Loucy (cell line): ENCODE measurements around the gene GTF2F2.

ENCODE experiments used
- H2AFZ ChIP-seq: fragments of 200-600 bp; sonication (generic); 2 replicates; pipeline ENCODE4 v1.6.0; 2016; ENCODE audit warnings: antibody characterized with exemption, mild to moderate bottlenecking, low read length, moderate library complexity
- H3F3A ChIP-seq: fragments of 200-600 bp; 2 replicates; pipeline ENCODE4 v1.6.0; 2016; ENCODE audit warnings: antibody characterized with exemption, low read depth, mild to moderate bottlenecking
- H3K27me3 ChIP-seq: fragments of 200-600 bp; sonication (generic); 2 replicates; pipeline ENCODE4 v1.6.1; 2014; ENCODE audit warnings: low read length, mild to moderate bottlenecking; ENCODE audit not compliant: insufficient read depth, poor library complexity, severe bottlenecking
- H3K36me3 ChIP-seq: fragments of 200-600 bp; sonication (generic); 2 replicates; pipeline ENCODE4 v1.6.1; 2016; ENCODE audit warnings: low read length; ENCODE audit not compliant: insufficient read depth
- H3K4me1 ChIP-seq: fragments of 200-600 bp; sonication (generic); 2 replicates; pipeline ENCODE4 v1.5.1; 2014; ENCODE audit warnings: low read length, mild to moderate bottlenecking; ENCODE audit not compliant: insufficient read depth, poor library complexity, severe bottlenecking
- H3K4me2 ChIP-seq: fragments of 200-600 bp; sonication (generic); 2 replicates; pipeline ENCODE4 v1.6.0; 2014; ENCODE audit warnings: antibody characterized with exemption, low read length, low read depth, mild to moderate bottlenecking; ENCODE audit not compliant: poor library complexity, severe bottlenecking
- H3K4me3 ChIP-seq: fragments of 200-600 bp; sonication (generic); 2 replicates; pipeline ENCODE4 v1.5.1; 2014; ENCODE audit warnings: low read length, mild to moderate bottlenecking, mixed read lengths; ENCODE audit not compliant: poor library complexity, severe bottlenecking
- H3K79me2 ChIP-seq: fragments of 200-600 bp; sonication (generic); 2 replicates; pipeline ENCODE4 v1.6.1; 2014; ENCODE audit warnings: low read length; ENCODE audit not compliant: insufficient read depth
- H3K9ac ChIP-seq: fragments of 200-600 bp; sonication (generic); 2 replicates; pipeline ENCODE4 v1.6.0; 2014; ENCODE audit warnings: mild to moderate bottlenecking, low read depth, low read length, moderate library complexity; ENCODE audit not compliant: poor library complexity, severe bottlenecking
- H3K9me2 ChIP-seq: fragments of 200-600 bp; sonication (generic); replicated peaks from 2 replicates; pipeline ENCODE4 v1.6.1; 2016; ENCODE audit warnings: low read depth, low read length, mixed read lengths
- H3K9me3 ChIP-seq: fragments of 200-600 bp; sonication (generic); 2 replicates; pipeline ENCODE4 v1.6.1; 2014; ENCODE audit warnings: mild to moderate bottlenecking, antibody characterized with exemption, low read length, low read depth; ENCODE audit not compliant: insufficient read depth
- H4K20me1 ChIP-seq: fragments of 200-600 bp; sonication (generic); 2 replicates; pipeline ENCODE4 v1.6.0; 2014; ENCODE audit warnings: antibody characterized with exemption, low read length, mild to moderate bottlenecking; ENCODE audit not compliant: insufficient read depth, poor library complexity, severe bottlenecking
- EZH2phosphoT487 ChIP-seq: fragments of 200-600 bp; IDR thresholded peaks from 2 replicates; pipeline ENCODE4 v1.6.1; 2018; ENCODE audit warnings: antibody characterized with exemption, mild to moderate bottlenecking, moderate library complexity, borderline replicate concordance
- TF ChIP-seq, protein P1 (sequence below): fragments of 200-600 bp; sonication (generic); conservative IDR thresholded peaks from 2 replicates; pipeline ENCODE4 v1.5.1; 2014; ENCODE audit warnings: mild to moderate bottlenecking, antibody characterized with exemption, low read length

GTF2F2 gene

DNA sequence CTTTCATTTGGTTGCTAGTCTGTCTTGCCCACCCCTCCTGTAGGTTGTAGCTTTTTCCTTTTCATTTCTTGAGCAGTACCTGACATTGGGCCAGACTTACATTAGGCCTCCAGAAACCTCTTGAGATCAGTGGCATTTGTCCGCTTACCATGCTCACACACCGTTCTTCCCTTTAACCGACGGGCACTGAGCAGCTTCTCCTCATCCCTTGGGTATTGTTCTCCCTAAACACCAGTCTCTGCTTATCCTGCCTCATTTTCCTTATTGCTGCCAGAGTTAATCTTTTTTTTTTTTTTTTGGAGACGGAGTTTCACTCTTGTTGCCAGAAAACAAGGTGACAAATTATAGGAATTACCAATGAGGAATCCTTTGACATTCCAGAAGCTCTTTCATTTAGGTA, 107.7 kb downstream of the GTF2F2 start:
- no peaks in the 10 kb centered on the region for H3K27me3 ChIP-seq
- H3K9ac ChIP-seq = no peak overlapping the region
- H3K9me2 ChIP-seq = no peaks in the 10 kb centered on the region
- H3K36me3 ChIP-seq = 0 out of 2 replicates have a peak, but pooled peaks cover 5% of the 10 kb centered on the region
- H2AFZ ChIP-seq = no peak overlapping the region
- no peak overlapping the region for H3K4me2 ChIP-seq
- no peaks in the 10 kb centered on the region for H3K9me3 ChIP-seq
- TF ChIP-seq EZH2phosphoT487 = no peak
- TF ChIP-seq, protein P1, sequence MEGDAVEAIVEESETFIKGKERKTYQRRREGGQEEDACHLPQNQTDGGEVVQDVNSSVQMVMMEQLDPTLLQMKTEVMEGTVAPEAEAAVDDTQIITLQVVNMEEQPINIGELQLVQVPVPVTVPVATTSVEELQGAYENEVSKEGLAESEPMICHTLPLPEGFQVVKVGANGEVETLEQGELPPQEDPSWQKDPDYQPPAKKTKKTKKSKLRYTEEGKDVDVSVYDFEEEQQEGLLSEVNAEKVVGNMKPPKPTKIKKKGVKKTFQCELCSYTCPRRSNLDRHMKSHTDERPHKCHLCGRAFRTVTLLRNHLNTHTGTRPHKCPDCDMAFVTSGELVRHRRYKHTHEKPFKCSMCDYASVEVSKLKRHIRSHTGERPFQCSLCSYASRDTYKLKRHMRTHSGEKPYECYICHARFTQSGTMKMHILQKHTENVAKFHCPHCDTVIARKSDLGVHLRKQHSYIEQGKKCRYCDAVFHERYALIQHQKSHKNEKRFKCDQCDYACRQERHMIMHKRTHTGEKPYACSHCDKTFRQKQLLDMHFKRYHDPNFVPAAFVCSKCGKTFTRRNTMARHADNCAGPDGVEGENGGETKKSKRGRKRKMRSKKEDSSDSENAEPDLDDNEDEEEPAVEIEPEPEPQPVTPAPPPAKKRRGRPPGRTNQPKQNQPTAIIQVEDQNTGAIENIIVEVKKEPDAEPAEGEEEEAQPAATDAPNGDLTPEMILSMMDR = no peak
- no peaks in the 10 kb centered on the region for H4K20me1 ChIP-seq
- no peak overlapping the region for H3K4me3 ChIP-seq
- H3K4me1 ChIP-seq = no peaks in the 10 kb centered on the region
- no peaks in the 10 kb centered on the region for H3F3A ChIP-seq
- no peaks in the 10 kb centered on the region for H3K79me2 ChIP-seq

DNA sequence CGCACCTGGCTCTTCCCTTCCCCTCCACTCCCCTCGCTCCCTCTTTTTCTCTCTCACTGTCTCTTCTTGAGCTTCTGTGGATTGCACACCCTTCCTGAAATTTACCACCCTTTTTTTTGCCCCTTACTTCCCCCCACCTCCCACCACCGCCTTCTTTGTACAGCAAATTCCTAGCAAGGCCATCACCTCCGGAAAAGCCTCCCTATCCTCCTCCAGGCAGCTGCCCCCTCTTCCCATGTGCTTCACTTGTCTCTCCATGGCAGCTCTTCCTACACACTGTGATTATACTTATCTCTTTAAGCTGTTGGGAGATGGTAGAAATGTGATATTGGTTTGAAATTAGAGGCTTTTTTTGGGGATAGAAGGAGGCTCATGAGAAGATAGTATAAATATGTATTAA, 108.9 kb downstream of the GTF2F2 start:
- Histone ChIP-seq H3K79me2 (no peaks in the 10 kb centered on the region), H3K4me3 (no peak overlapping the region), H3K9me2 (no peaks in the 10 kb centered on the region), H3K4me1 (no peaks in the 10 kb centered on the region), H3K9me3 (no peaks in the 10 kb centered on the region), H3F3A (no peaks in the 10 kb centered on the region), H3K4me2 (no peak overlapping the region), H3K36me3 (0 out of 2 replicates have a peak, but pooled peaks cover 5% of the 10 kb centered on the region), H2AFZ (no peak overlapping the region), H3K9ac (no peak overlapping the region), H3K27me3 (no peaks in the 10 kb centered on the region), H4K20me1 (no peaks in the 10 kb centered on the region)
- TF ChIP-seq EZH2phosphoT487 = no peak
- TF ChIP-seq, protein P1 = no peak

DNA sequence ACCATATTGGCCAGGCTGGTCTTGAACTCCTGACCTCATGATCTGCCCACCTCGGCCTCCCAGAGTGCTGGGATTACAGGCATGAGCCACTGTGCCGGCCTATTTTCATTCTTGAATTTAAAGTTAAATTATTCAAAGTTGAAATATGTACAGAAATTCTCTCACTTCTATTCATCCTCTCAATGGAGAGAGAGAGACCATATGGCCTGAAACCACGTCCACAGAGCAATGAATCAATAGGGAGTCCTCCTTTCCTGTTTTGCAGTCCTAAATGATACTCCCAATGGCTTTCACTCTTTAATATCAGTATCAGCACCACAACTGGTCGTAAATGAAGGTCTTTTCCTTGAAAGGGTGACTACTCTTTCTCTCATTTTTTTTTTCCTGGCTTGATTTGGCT, 111.0 kb downstream of the GTF2F2 start:
- Histone ChIP-seq H3K9me3 (no peaks in the 10 kb centered on the region), H4K20me1 (no peaks in the 10 kb centered on the region), H3K36me3 (no peaks in the 10 kb centered on the region), H3K9me2 (no peaks in the 10 kb centered on the region), H3F3A (no peaks in the 10 kb centered on the region), H3K9ac (no peak overlapping the region), H2AFZ (no peak overlapping the region), H3K4me1 (no peaks in the 10 kb centered on the region), H3K27me3 (no peaks in the 10 kb centered on the region), H3K4me3 (no peak overlapping the region), H3K4me2 (no peak overlapping the region), H3K79me2 (no peaks in the 10 kb centered on the region)
- no peak for TF ChIP-seq EZH2phosphoT487
- TF ChIP-seq, protein P1 = no peak
